K562 (cell line): ENCODE measurements around the gene MED16. TPM values are rescaled to one million over a fixed set of nuclear protein-coding genes. Genes with fewer than 3 reads are reported as not detected.

Experiments used
- ATF1 ChIP-seq, 2 experiments: fragments of 450-650 bp in 1 of 2; IDR thresholded peaks; 2 replicates each; pipeline ENCODE4 v1.6.1; 2016; ENCODE audit warnings: missing compliant biosample characterization in 1 of 2, missing genetic modification characterization in 1 of 2
- CCNT2 ChIP-seq: IDR thresholded peaks from 2 replicates; pipeline ENCODE4 v1.6.1; 2011; ENCODE audit warnings: borderline replicate concordance, low read depth, mild to moderate bottlenecking, moderate library complexity, mixed read lengths, low read length; ENCODE audit not compliant: insufficient read length; ENCODE audit errors: extremely low read depth
- DIDO1 ChIP-seq: fragments of 450-650 bp; IDR thresholded peaks from 2 replicates; pipeline ENCODE4 v1.6.1; 2016; ENCODE audit warnings: low read depth, missing biosample characterization, missing genetic modification characterization
- E2F1 ChIP-seq: sonication (generic); formaldehyde crosslinking; IDR thresholded peaks from 2 replicates; pipeline ENCODE4 v1.8.1; 2023; ENCODE audit warnings: mild to moderate bottlenecking, missing genetic modification reagents, moderate library complexity
- HDAC3 ChIP-seq: fragments of 450-650 bp; IDR thresholded peaks from 2 replicates; pipeline ENCODE4 v1.6.1; 2018; ENCODE audit warnings: borderline replicate concordance, mild to moderate bottlenecking, moderate library complexity; ENCODE audit not compliant: partially characterized antibody
- KDM4B ChIP-seq, 2 experiments: fragments of 450-650 bp in 1 of 2; sonication (generic) in 1 of 2; IDR thresholded peaks; 2 replicates each; pipeline ENCODE4 v1.6.1; 2016 to 2017; ENCODE audit warnings: borderline replicate concordance in 2 of 2, antibody characterized with exemption in 1 of 2, low read depth in 1 of 2, mild to moderate bottlenecking in 1 of 2
- KDM5B ChIP-seq: fragments of 200-600 bp; sonication (generic); IDR thresholded peaks from 2 replicates; pipeline ENCODE4 v1.6.1; 2012; ENCODE audit warnings: low read depth, mild to moderate bottlenecking, moderate library complexity, low read length, control low read depth, inconsistent platforms; ENCODE audit not compliant: insufficient replicate concordance
- MEF2A ChIP-seq: IDR thresholded peaks from 2 replicates; pipeline ENCODE4 v1.6.1; 2011; ENCODE audit warnings: low read depth, mild to moderate bottlenecking, low read length, moderate library complexity; ENCODE audit not compliant: control insufficient read depth
- PCBP1 ChIP-seq: fragments of 200-400 bp; formaldehyde crosslinking; IDR thresholded peaks from 2 replicates; pipeline ENCODE4 v1.6.1; 2018; ENCODE audit warnings: mild to moderate bottlenecking, low read depth, low read length; ENCODE audit not compliant: poor library complexity, severe bottlenecking
- PML ChIP-seq: IDR thresholded peaks from 2 replicates; pipeline ENCODE4 v1.6.1; 2012; ENCODE audit warnings: low read length, inconsistent platforms
- SREBF2 ChIP-seq: sonication (generic); formaldehyde crosslinking; IDR thresholded peaks from 2 replicates; pipeline ENCODE4 v1.4.0; 2020; ENCODE audit warnings: mild to moderate bottlenecking, missing genetic modification reagents
- ZC3H11A ChIP-seq: IDR thresholded peaks from 2 replicates; pipeline ENCODE4 v1.6.1; 2012; ENCODE audit warnings: low read depth, low read length, improper control_type of control experiment
- ZNF253 ChIP-seq: fragments of 250-450 bp; sonication (Bioruptor Pico); conservative IDR thresholded peaks from 2 replicates; pipeline ENCODE4 v1.6.1; 2021; ENCODE audit warnings: mild to moderate bottlenecking
- ZNF3 ChIP-seq: fragments of 250-450 bp; sonication (Bioruptor Pico); IDR thresholded peaks from 2 replicates; pipeline ENCODE4 v1.5.0; 2021; ENCODE audit warnings: mild to moderate bottlenecking, moderate library complexity
- polyA plus RNA-seq, 8 experiments: library from polyadenylated mRNA; depleted of rRNA in 4 of 8; stranded (reverse) in 5 of 8; unstranded in 3 of 8; fragments of >200 nt; fragmentation: Nextera tagmentation in 2 of 8; fragmentation: Illumina TruSeq in 1 of 8; extraction: Ambion mirVana in 2 of 8; extraction: Trizol in 1 of 8; gene quantifications; 2 replicates each; pipeline versions ENCODE4 v1.2.1 to v1.2.3, GENCODE V29; 2011 to 2014; ENCODE audit warnings: inconsistent platforms in 1 of 8, missing spikeins in 1 of 8
- total RNA-seq, 7 experiments: library from RNA; depleted of rRNA in 6 of 7; stranded (reverse); fragments of >200 nt in 6 of 7; fragmentation: Illumina TruSeq in 2 of 7; extraction: Trizol in 2 of 7; gene quantifications; 2 replicates each; pipeline versions ENCODE4 v1.2.1 to v1.2.3, GENCODE V29; 2011 to 2021; ENCODE audit warnings: low replicate concordance in 1 of 7
- TF ChIP-seq, protein P1 (sequence below): IDR thresholded peaks from 2 replicates; pipeline ENCODE4 v1.6.1; 2016; ENCODE audit warnings: missing genetic modification characterization, missing compliant biosample characterization
- TF ChIP-seq, protein P2 (sequence below): IDR thresholded peaks from 2 replicates; pipeline ENCODE4 v1.6.1; 2011; ENCODE audit warnings: borderline replicate concordance, low read depth, mild to moderate bottlenecking, moderate library complexity, low read length; ENCODE audit not compliant: insufficient read depth, poor library complexity, severe bottlenecking
- TF ChIP-seq, protein P3 (sequence below): IDR thresholded peaks from 3 replicates; pipeline ENCODE4 v1.6.1; 2011; ENCODE audit warnings: borderline replicate concordance, mild to moderate bottlenecking, moderate library complexity; ENCODE audit not compliant: insufficient read length; ENCODE audit errors: extremely low read depth

MED16 gene
- total and polyA plus RNA-seq, 9 of the 15 experiments (the other 6 are each of a cell fraction or from before 2014, with no cell fraction given), result 0.89 to 59.9 (median 8.6) TPM

GRCh38 chr19:925526-926322 is 32.7 kb upstream of the MED16 start, which contains the start of gene ARID3A (continued):
- no peak for TF ChIP-seq SREBF2 (CRISPR knock-in tag)
- TF ChIP-seq, protein P1, sequence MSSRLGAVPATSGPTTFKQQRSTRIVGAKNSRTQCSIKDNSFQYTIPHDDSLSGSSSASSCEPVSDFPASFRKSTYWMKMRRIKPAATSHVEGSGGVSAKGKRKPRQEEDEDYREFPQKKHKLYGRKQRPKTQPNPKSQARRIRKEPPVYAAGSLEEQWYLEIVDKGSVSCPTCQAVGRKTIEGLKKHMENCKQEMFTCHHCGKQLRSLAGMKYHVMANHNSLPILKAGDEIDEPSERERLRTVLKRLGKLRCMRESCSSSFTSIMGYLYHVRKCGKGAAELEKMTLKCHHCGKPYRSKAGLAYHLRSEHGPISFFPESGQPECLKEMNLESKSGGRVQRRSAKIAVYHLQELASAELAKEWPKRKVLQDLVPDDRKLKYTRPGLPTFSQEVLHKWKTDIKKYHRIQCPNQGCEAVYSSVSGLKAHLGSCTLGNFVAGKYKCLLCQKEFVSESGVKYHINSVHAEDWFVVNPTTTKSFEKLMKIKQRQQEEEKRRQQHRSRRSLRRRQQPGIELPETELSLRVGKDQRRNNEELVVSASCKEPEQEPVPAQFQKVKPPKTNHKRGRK (tag), result no peak
- no peak for TF ChIP-seq PML
- no peak for TF ChIP-seq KDM5B
- TF ChIP-seq MEF2A, result no peak
- TF ChIP-seq CCNT2, result peak; percentile 65
- TF ChIP-seq, protein P2, sequence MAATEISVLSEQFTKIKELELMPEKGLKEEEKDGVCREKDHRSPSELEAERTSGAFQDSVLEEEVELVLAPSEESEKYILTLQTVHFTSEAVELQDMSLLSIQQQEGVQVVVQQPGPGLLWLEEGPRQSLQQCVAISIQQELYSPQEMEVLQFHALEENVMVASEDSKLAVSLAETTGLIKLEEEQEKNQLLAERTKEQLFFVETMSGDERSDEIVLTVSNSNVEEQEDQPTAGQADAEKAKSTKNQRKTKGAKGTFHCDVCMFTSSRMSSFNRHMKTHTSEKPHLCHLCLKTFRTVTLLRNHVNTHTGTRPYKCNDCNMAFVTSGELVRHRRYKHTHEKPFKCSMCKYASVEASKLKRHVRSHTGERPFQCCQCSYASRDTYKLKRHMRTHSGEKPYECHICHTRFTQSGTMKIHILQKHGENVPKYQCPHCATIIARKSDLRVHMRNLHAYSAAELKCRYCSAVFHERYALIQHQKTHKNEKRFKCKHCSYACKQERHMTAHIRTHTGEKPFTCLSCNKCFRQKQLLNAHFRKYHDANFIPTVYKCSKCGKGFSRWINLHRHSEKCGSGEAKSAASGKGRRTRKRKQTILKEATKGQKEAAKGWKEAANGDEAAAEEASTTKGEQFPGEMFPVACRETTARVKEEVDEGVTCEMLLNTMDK, result no peak
- TF ChIP-seq ATF1 (CRISPR knock-in tag; IDR thresholded peaks at IDR 0.05), result peak; percentile 26; the same call in 1 of the 2 replicates
- TF ChIP-seq ATF1 (tag; IDR thresholded peaks at IDR 0.05), result no peak; the same call in 1 of the 2 replicates
- TF ChIP-seq ZNF253 (CRISPR knock-in tag), result no peak
- TF ChIP-seq ZNF3 (CRISPR knock-in tag), result no peak
- TF ChIP-seq DIDO1 (tag), result no peak
- TF ChIP-seq, protein P3, sequence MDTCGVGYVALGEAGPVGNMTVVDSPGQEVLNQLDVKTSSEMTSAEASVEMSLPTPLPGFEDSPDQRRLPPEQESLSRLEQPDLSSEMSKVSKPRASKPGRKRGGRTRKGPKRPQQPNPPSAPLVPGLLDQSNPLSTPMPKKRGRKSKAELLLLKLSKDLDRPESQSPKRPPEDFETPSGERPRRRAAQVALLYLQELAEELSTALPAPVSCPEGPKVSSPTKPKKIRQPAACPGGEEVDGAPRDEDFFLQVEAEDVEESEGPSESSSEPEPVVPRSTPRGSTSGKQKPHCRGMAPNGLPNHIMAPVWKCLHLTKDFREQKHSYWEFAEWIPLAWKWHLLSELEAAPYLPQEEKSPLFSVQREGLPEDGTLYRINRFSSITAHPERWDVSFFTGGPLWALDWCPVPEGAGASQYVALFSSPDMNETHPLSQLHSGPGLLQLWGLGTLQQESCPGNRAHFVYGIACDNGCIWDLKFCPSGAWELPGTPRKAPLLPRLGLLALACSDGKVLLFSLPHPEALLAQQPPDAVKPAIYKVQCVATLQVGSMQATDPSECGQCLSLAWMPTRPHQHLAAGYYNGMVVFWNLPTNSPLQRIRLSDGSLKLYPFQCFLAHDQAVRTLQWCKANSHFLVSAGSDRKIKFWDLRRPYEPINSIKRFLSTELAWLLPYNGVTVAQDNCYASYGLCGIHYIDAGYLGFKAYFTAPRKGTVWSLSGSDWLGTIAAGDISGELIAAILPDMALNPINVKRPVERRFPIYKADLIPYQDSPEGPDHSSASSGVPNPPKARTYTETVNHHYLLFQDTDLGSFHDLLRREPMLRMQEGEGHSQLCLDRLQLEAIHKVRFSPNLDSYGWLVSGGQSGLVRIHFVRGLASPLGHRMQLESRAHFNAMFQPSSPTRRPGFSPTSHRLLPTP, result no peak
- TF ChIP-seq PCBP1, result peak; percentile 62
- TF ChIP-seq E2F1, result peak; percentile 0; the same call in 1 of the 2 replicates
- TF ChIP-seq ZC3H11A, result no peak
- peak; percentile 68 for TF ChIP-seq HDAC3
- TF ChIP-seq KDM4B (IDR thresholded peaks at IDR 0.05; ENCODE audit: borderline replicate concordance in 2 of 2, low read depth in 1 of 2), result 0 out of 4 replicates have a peak, but pooled peaks of 1 of the 2 experiments have one; percentile 5
